Lung (tissue), 12 donors: Measurements from ENCODE around the gene DPP7. TPM values are rescaled to one million over a fixed set of nuclear protein-coding genes. Genes with fewer than 3 reads are reported as not detected.
A peak's percentile ranks its signal among the peaks of the same experiment; 100 is the strongest.

Source experiments
- ATAC-seq: fragments of 200-7000 bp; cut with Tn5 transposase; one replicate; pipeline ENCODE4 v1.9.1; 2020; ENCODE audit warnings: moderate number of reproducible peaks; ENCODE audit not compliant: insufficient read depth, low FRiP score
- DNase-seq, 3 donors: peaks; one replicate each; pipeline ENCODE4 v3.0.0-alpha.2; 2013 to 2017
- H3K27ac ChIP-seq, 2 donors: one replicate each; pipeline ENCODE4 v1.5.1; 2013; ENCODE audit warnings: mild to moderate bottlenecking in 2 of 2, moderate library complexity in 2 of 2, control low read depth in 1 of 2, inconsistent platforms in 1 of 2, low read depth in 1 of 2, low read length in 1 of 2
- H3K27me3 ChIP-seq, 3 donors: one replicate each; pipeline ENCODE4 v1.5.1; 2013; ENCODE audit warnings: low read length in 2 of 3; ENCODE audit not compliant: control insufficient read depth in 3 of 3, insufficient read depth in 3 of 3
- H3K36me3 ChIP-seq, 4 donors: one replicate each; pipeline ENCODE4 v1.5.1; 2013; ENCODE audit warnings: low read length in 4 of 4, mild to moderate bottlenecking in 1 of 4, moderate library complexity in 1 of 4; ENCODE audit not compliant: control insufficient read depth in 4 of 4, insufficient read depth in 4 of 4
- H3K4me1 ChIP-seq, 5 donors: one replicate each; pipeline ENCODE4 v1.5.1; 2013; ENCODE audit warnings: low read length in 5 of 5, mild to moderate bottlenecking in 2 of 5, moderate library complexity in 1 of 5; ENCODE audit not compliant: control insufficient read depth in 5 of 5, insufficient read depth in 5 of 5
- H3K4me3 ChIP-seq: one replicate; pipeline ENCODE4 v1.5.1; 2013; ENCODE audit warnings: mild to moderate bottlenecking, control low read depth, moderate library complexity
- H3K9ac ChIP-seq, 2 donors: one replicate each; pipeline ENCODE4 v1.5.1; 2013; ENCODE audit warnings: low read length in 2 of 2, control low read depth in 1 of 2; ENCODE audit not compliant: insufficient read depth in 1 of 2
- H3K9me3 ChIP-seq, 4 donors: one replicate each; pipeline ENCODE4 v1.5.1; 2013; ENCODE audit warnings: low read length in 3 of 4, mild to moderate bottlenecking in 1 of 4, moderate library complexity in 1 of 4; ENCODE audit not compliant: control insufficient read depth in 4 of 4, insufficient read depth in 3 of 4
- WGBS, 2 donors: extraction: QIAGEN DNeasy Blood & Tissue Kit; methylation state at CpG; one replicate each; pipeline ENCODE4 v1.1.7; 2013; 5-methylcytosine and 5-hydroxymethylcytosine counted together
- polyA plus RNA-seq, 2 donors: library from polyadenylated mRNA; stranded (reverse); fragments of 200-250 nt; gene quantifications; one replicate each; pipeline ENCODE4 v1.2.1, GENCODE V29; 2013
- total RNA-seq, 2 donors: library from RNA; depleted of rRNA in 1 of 2; stranded (reverse); fragments of >200 nt in 1 of 2; gene quantifications; one replicate each; pipeline ENCODE4 v1.2.1, GENCODE V29; 2014 to 2021
- TF ChIP-seq, protein P1 (sequence below): IDR thresholded peaks from 2 replicates; pipeline ENCODE4 v1.5.1; 2012; ENCODE audit warnings: mild to moderate bottlenecking; ENCODE audit errors: control extremely low read depth, extremely low read depth
- donor health status: control.
- donor health status: control.
- donor health status: Bipolar disorder and iron deficiency.
- donor health status: healthy.
- donor health status: DM: yes; HTN: yes; CAD: no.

Gene DPP7
- total and polyA plus RNA-seq, 4 donors = 48.0 to 436 (median 228) TPM

DNA sequence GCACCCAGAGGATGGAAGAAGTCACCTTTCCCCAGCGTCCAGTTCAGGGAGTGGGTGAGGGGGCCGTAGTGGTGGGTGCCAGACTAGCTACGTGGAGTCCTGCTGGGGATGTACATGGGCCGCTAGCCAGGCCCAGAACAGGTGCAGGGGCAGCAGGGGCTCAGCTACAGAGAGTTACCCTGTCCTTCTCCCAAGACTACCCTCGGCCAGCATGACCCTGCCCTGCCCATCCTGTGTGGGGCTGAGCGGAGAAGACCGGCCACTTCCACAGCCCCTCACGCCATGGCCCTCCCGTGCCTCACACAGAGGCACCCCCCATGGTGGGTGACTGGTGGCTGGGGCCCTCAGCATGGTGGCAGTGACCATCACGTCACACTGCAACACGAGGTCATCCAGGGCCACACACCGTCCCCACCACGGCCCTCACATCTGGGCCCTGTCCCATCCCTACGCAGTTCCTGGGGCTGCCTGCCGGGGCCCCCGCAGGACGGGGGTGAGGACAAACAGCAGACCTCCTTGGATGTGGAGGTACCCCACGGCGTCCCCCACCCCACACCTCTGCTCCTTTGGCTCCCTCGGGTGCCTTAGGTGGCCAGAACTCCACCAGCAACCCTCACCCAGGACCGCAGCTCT lies 977 bp upstream of the DPP7 start:
- Histone ChIP-seq H3K4me3 (no peak overlapping the region), H3K27ac (peak overlapping the region in 1 of 2 donors; percentile 46), H3K9ac (no peak overlapping the region), H3K36me3 (peaks cover 0 to 23% (median 0%) of the 10 kb centered on the region in 4 donors), H3K27me3 (peaks cover 0 to 11% (median 10%) of the 10 kb centered on the region in 3 donors), H3K4me1 (peaks cover 0 to 11% (median 0%) of the 10 kb centered on the region in 5 donors), H3K9me3 (no peaks in the 10 kb centered on the region)
- TF ChIP-seq, protein P1, sequence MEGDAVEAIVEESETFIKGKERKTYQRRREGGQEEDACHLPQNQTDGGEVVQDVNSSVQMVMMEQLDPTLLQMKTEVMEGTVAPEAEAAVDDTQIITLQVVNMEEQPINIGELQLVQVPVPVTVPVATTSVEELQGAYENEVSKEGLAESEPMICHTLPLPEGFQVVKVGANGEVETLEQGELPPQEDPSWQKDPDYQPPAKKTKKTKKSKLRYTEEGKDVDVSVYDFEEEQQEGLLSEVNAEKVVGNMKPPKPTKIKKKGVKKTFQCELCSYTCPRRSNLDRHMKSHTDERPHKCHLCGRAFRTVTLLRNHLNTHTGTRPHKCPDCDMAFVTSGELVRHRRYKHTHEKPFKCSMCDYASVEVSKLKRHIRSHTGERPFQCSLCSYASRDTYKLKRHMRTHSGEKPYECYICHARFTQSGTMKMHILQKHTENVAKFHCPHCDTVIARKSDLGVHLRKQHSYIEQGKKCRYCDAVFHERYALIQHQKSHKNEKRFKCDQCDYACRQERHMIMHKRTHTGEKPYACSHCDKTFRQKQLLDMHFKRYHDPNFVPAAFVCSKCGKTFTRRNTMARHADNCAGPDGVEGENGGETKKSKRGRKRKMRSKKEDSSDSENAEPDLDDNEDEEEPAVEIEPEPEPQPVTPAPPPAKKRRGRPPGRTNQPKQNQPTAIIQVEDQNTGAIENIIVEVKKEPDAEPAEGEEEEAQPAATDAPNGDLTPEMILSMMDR = no peak
- ATAC-seq = no peak
- DNase-seq = no peak
- WGBS, 2 donors = 84 to 91% methylated on average over 21 of the region's 21 CpGs

DNA sequence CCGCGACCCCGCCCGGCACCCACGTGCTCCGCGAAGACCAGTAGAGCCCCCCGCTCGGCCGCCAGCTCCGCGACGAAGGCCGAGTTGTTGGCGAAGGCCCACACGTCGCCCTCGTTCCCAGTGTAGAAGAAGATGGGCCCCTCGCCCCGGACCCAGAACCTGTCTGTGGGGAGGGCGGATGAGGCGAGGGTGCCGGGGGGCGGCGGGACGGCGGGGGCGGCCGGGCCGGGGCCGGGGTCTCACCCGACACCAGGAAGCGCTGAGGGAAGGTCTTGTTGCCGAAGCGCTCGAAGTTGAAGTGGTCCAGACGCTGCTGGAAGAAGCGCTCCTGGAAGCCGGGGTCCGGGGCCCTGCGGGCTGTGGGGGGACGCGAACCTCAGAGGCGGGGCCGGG lies 317 bp downstream of the DPP7 start:
- no peak overlapping the region for H3K9ac ChIP-seq
- ATAC-seq (peak; percentile 19), DNase-seq (no peak)
- peaks cover 0 to 35% (median 0%) of the 10 kb centered on the region in 4 donors for H3K36me3 ChIP-seq
- H3K9me3 ChIP-seq = no peaks in the 10 kb centered on the region
- WGBS, 2 donors = 0% methylated on average over 26 to 45 of the region's 45 CpGs
- TF ChIP-seq, protein P1 = no peak
- no peak overlapping the region for H3K27ac ChIP-seq
- peaks cover 0 to 11% (median 0%) of the 10 kb centered on the region in 5 donors for H3K4me1 ChIP-seq
- H3K27me3 ChIP-seq = peaks cover 0 to 11% (median 10%) of the 10 kb centered on the region in 3 donors
- H3K4me3 ChIP-seq = peak overlapping the region; percentile 55

DNA sequence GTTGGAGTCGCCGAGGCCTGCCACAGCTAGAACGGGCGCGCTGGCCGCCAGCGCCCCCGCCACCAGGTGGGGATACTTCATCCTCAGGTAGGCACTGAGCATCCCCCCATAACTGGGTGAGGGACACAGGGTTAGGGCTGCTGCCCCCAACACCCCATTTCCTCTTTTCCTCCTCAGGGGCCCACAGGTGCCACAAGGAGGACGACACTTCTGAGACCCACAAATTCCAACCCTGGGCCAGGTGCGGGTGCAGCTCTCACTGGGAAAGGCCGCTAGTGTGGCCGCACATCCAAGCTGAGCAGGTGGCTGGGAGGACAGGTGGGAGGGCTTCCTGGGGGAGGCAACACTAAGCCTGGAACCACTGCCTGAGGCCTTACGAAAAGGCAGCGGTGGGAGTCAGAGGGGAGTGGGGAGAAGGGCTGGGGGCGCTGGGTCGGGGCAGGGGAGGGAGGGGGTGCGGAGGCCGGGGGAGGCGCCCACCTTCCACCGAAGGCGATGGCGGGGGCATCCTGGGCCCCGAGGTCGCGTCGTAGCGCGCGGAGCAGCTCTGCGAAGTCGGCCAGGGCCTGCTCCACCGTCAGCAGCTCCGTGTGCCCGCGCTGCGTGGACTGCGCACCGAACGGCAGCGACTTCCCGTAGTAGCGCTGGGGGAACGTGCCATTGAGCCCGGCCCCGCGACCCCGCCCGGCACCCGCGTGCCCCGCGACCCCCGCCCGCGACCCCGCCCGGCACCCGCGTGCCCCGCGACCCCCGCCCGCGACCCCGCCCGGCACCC lies 961 bp downstream of the DPP7 start:
- H3K27ac ChIP-seq = no peak overlapping the region
- H3K9me3 ChIP-seq = no peaks in the 10 kb centered on the region
- no peak overlapping the region for H3K9ac ChIP-seq
- WGBS, 2 donors = 28 to 49% methylated on average over 36 to 66 of the region's 66 CpGs
- TF ChIP-seq, protein P1 = no peak
- peaks cover 0 to 11% (median 0%) of the 10 kb centered on the region in 5 donors for H3K4me1 ChIP-seq
- H3K4me3 ChIP-seq = peak overlapping the region; percentile 28
- ATAC-seq (no peak), DNase-seq (no peak)
- peaks cover 0 to 42% (median 0%) of the 10 kb centered on the region in 4 donors for H3K36me3 ChIP-seq
- peaks cover 0 to 11% (median 10%) of the 10 kb centered on the region in 3 donors for H3K27me3 ChIP-seq
